K562 (cell line): ENCODE results near the gene PRR16. TPM values are rescaled to one million over a fixed set of nuclear protein-coding genes. Genes with fewer than 3 reads are reported as not detected.

Source experiments
- ATAC-seq: fragments of 200-7000 bp; cut with Tn5 transposase; 3 replicates; pipeline ENCODE4 v1.9.1; 2020; ENCODE audit warnings: moderate library complexity
- BruUV-seq: library from RNA; stranded (reverse); fragments of 400-500 nt; replicated peaks from 2 replicates; lab custom pipeline; 2021; lab: Mats Ljungman, UMichigan
- CTCF ChIA-PET: fragments of 300-600 bp; formaldehyde crosslinking; extraction: SDS; loops from one replicate; lab custom pipeline; 2021; ENCODE audit warnings: low intra/inter-chr PET ratio; lab: Yijun Ruan, JAX
- POLR2A ChIA-PET: fragments of 300-600, 350-650 bp; sonication (Branson Sonifier 250); formaldehyde crosslinking; extraction: SDS; loops from one replicate; lab custom pipeline; 2021; ENCODE audit warnings: antibody characterized with exemption, inconsistent platforms; lab: Yijun Ruan, JAX
- DNase-seq, 4 experiments: peaks; one replicate each; pipeline versions ENCODE4 v3.0.0 to v3.0.0-alpha.2; 2011 to 2018; ENCODE audit warnings: low spot score in 3 of 4, mixed read lengths in 3 of 4; ENCODE audit errors: extremely low read depth in 1 of 4
- FAIRE-seq: peaks from 2 replicates; lab custom pipeline; 2011; peaks lifted over from hg19 to GRCh38; lab: Jason Lieb, UNC
- H2AFZ ChIP-seq: 2 replicates; pipeline ENCODE4 v1.6.0; 2011; ENCODE audit warnings: low read depth, low read length, control low read depth, inconsistent platforms
- H3K27ac ChIP-seq: fragments of 200-600 bp; 3 replicates; pipeline ENCODE4 v1.8.0; 2011; ENCODE audit warnings: low read depth, mild to moderate bottlenecking, control low read depth, inconsistent platforms, low read length, moderate library complexity, mixed read lengths; ENCODE audit errors: extremely low read depth
- H3K27me3 ChIP-seq, 2 experiments: fragments of 300-600 bp in 1 of 2; 2 replicates in 1 of 2; 3 replicates in 1 of 2; pipeline versions ENCODE4 v1.6.0 to v1.8.0; 2011; ENCODE audit warnings: inconsistent platforms in 2 of 2, low read length in 2 of 2, mild to moderate bottlenecking in 1 of 2, mixed read lengths in 1 of 2, moderate library complexity in 1 of 2; ENCODE audit not compliant: control insufficient read depth in 2 of 2, insufficient read depth in 2 of 2
- H3K36me3 ChIP-seq: fragments of 300-600 bp; 3 replicates; pipeline ENCODE4 v1.8.0; 2011; ENCODE audit warnings: mild to moderate bottlenecking, low read length, inconsistent platforms; ENCODE audit not compliant: control insufficient read depth, insufficient read depth
- H3K4me1 ChIP-seq, 2 experiments: fragments of 200-600 bp in 1 of 2; replicated peaks in 1 of 2; 2 replicates in 1 of 2; 3 replicates in 1 of 2; pipeline versions ENCODE4 v1.5.1 to v1.8.0; 2011; ENCODE audit warnings: inconsistent platforms in 2 of 2, low read length in 2 of 2, mild to moderate bottlenecking in 1 of 2, mixed read lengths in 1 of 2, moderate library complexity in 1 of 2; ENCODE audit not compliant: control insufficient read depth in 2 of 2, insufficient read depth in 2 of 2
- H3K4me2 ChIP-seq: 2 replicates; pipeline ENCODE4 v1.6.1; 2011; ENCODE audit warnings: low read length, control low read depth, inconsistent platforms, mixed read lengths; ENCODE audit not compliant: insufficient read depth
- H3K4me3 ChIP-seq: fragments of 200-600 bp; sonication (generic), shearing (Covaris generic); 2 replicates; pipeline ENCODE4 v1.5.1; 2016; ENCODE audit warnings: control low read depth, inconsistent platforms
- H3K79me2 ChIP-seq: fragments of 200-600 bp; 3 replicates; pipeline ENCODE4 v1.8.0; 2011; ENCODE audit warnings: low read length, inconsistent platforms; ENCODE audit not compliant: control insufficient read depth, insufficient read depth
- H3K9ac ChIP-seq, 2 experiments: 2 replicates each; pipeline versions ENCODE4 v1.6.0 to v1.6.1; 2011; ENCODE audit warnings: low read depth in 2 of 2, low read length in 2 of 2, control low read depth in 1 of 2, inconsistent platforms in 1 of 2, mild to moderate bottlenecking in 1 of 2, mixed read lengths in 1 of 2; ENCODE audit not compliant: insufficient read depth in 1 of 2
- H3K9me1 ChIP-seq: one replicate; pipeline ENCODE4 v1.6.0; 2011; ENCODE audit warnings: inconsistent platforms, mild to moderate bottlenecking, low read length, moderate library complexity; ENCODE audit not compliant: control insufficient read depth, insufficient read depth
- H3K9me3 ChIP-seq: replicated peaks from 2 replicates; pipeline ENCODE4 v1.5.1; 2011; ENCODE audit warnings: low read depth, low read length, inconsistent platforms; ENCODE audit not compliant: control insufficient read depth, insufficient read depth
- H4K20me1 ChIP-seq: replicated peaks from 2 replicates; pipeline ENCODE4 v1.6.1; 2011; ENCODE audit warnings: low read length, inconsistent platforms, mixed read lengths; ENCODE audit not compliant: control insufficient read depth, insufficient read depth
- BHLHE40 ChIP-seq: IDR thresholded peaks from 2 replicates; pipeline ENCODE4 v1.6.1; 2011; ENCODE audit warnings: low read length, improper control_type of control experiment
- BRF2 ChIP-seq: IDR thresholded peaks from 3 replicates; pipeline ENCODE4 v1.6.1; 2011; ENCODE audit warnings: borderline replicate concordance, mild to moderate bottlenecking; ENCODE audit not compliant: insufficient read length, insufficient read depth
- CBX3 ChIP-seq, 2 experiments: IDR thresholded peaks; 1 replicate in 1 of 2; 2 replicates in 1 of 2; pipeline ENCODE4 v1.6.1; 2012; ENCODE audit warnings: inconsistent platforms in 2 of 2, low read length in 2 of 2, borderline replicate concordance in 1 of 2, control low read depth in 1 of 2
- FOXP4 ChIP-seq: sonication (generic); formaldehyde crosslinking; IDR thresholded peaks from 2 replicates; pipeline ENCODE4 v1.8.0; 2022; ENCODE audit warnings: mild to moderate bottlenecking, missing genetic modification reagents, borderline replicate concordance
- IRF1 ChIP-seq: sonication (generic); formaldehyde crosslinking; IDR thresholded peaks from 2 replicates; pipeline ENCODE4 v1.8.0; 2022; ENCODE audit warnings: missing genetic modification reagents, mild to moderate bottlenecking, borderline replicate concordance
- RBM22 ChIP-seq: fragments of 200-400 bp; formaldehyde crosslinking; IDR thresholded peaks from 2 replicates; pipeline ENCODE4 v1.6.1; 2018; ENCODE audit warnings: low read length, low read depth; ENCODE audit not compliant: poor library complexity, severe bottlenecking
- SAP30 ChIP-seq: fragments of 200-600 bp; sonication (generic); IDR thresholded peaks from 2 replicates; pipeline ENCODE4 v1.6.1; 2012; ENCODE audit warnings: borderline replicate concordance, low read depth, mild to moderate bottlenecking, moderate library complexity, low read length, control low read depth, inconsistent platforms; ENCODE audit not compliant: insufficient read depth, poor library complexity, severe bottlenecking
- SMARCB1 ChIP-seq: IDR thresholded peaks from 2 replicates; pipeline ENCODE4 v1.6.1; 2011; ENCODE audit warnings: improper control_type of control experiment, low read depth; ENCODE audit not compliant: insufficient read length
- STAG1 ChIP-seq: sonication (generic); formaldehyde crosslinking; IDR thresholded peaks from 2 replicates; pipeline ENCODE4 v1.5.0; 2020; ENCODE audit warnings: missing genetic modification reagents, borderline replicate concordance
- TFAP4 ChIP-seq: sonication (generic); formaldehyde crosslinking; IDR thresholded peaks from 2 replicates; pipeline ENCODE4 v1.8.0; 2022; ENCODE audit warnings: missing genetic modification reagents, mild to moderate bottlenecking, moderate library complexity, borderline replicate concordance
- TSC22D4 ChIP-seq: fragments of 450-650 bp; IDR thresholded peaks from 2 replicates; pipeline ENCODE4 v1.6.1; 2016; ENCODE audit warnings: missing genetic modification characterization, missing biosample characterization, control low read depth
- ZNF282 ChIP-seq: sonication (generic); formaldehyde crosslinking; IDR thresholded peaks from 2 replicates; pipeline ENCODE4 v1.8.1; 2023; ENCODE audit warnings: missing genetic modification reagents
- ZNF311 ChIP-seq: fragments of 250-450 bp; sonication (Bioruptor Pico); IDR thresholded peaks from 2 replicates; pipeline ENCODE4 v1.4.0; 2020; ENCODE audit warnings: mild to moderate bottlenecking, moderate library complexity
- WGBS: fragments of 100-300 bp; shearing (Covaris generic); methylation state at CpG from one replicate; pipeline ENCODE4 v1.1.6; 2016; ENCODE audit warnings: low coverage, mixed read lengths; ENCODE audit not compliant: insufficient coverage; ENCODE audit errors: missing lambda C conversion rate; 5-methylcytosine and 5-hydroxymethylcytosine counted together
- in situ Hi-C: fragments of 300-500 bp; cut with MboI; formaldehyde crosslinking; loops from 4 replicates; pipeline ENCODE4 v1.15.0; 2018; ENCODE audit warnings: inconsistent platforms, mixed read lengths
- intact Hi-C: fragments of 100-400 bp; cut with micrococcal nuclease; formaldehyde crosslinking; loops from 2 replicates; pipeline ENCODE4 v1.14.2; 2022
- polyA plus RNA-seq, 8 experiments: library from polyadenylated mRNA; depleted of rRNA in 4 of 8; stranded (reverse) in 5 of 8; unstranded in 3 of 8; fragments of >200 nt; fragmentation: Nextera tagmentation in 2 of 8; fragmentation: Illumina TruSeq in 1 of 8; extraction: Ambion mirVana in 2 of 8; extraction: Trizol in 1 of 8; gene quantifications; 2 replicates each; pipeline versions ENCODE4 v1.2.1 to v1.2.3, GENCODE V29; 2011 to 2014; ENCODE audit warnings: inconsistent platforms in 1 of 8, missing spikeins in 1 of 8
- total RNA-seq, 7 experiments: library from RNA; depleted of rRNA in 6 of 7; stranded (reverse); fragments of >200 nt in 6 of 7; fragmentation: Illumina TruSeq in 2 of 7; extraction: Trizol in 2 of 7; gene quantifications; 2 replicates each; pipeline versions ENCODE4 v1.2.1 to v1.2.3, GENCODE V29; 2011 to 2021; ENCODE audit warnings: low replicate concordance in 1 of 7

The PRR16 gene
- total and polyA plus RNA-seq, 9 of the 15 experiments (the other 6 are each of a cell fraction or from before 2014, with no cell fraction given): 0.61 to 10.1 (median 3.3) TPM

- FAIRE-seq: no peak
- Histone ChIP-seq H3K27me3 (no peaks in the 10 kb centered on the region), H2AFZ (no peak overlapping the region), H4K20me1 (no peaks in the 10 kb centered on the region), H3K36me3 (no peaks in the 10 kb centered on the region), H3K9ac (no peak overlapping the region), H3K9me3 (no peaks in the 10 kb centered on the region), H3K9me1 (no peaks in the 10 kb centered on the region), H3K27ac (no peak overlapping the region), H3K4me3 (no peak overlapping the region), H3K79me2 (no peaks in the 10 kb centered on the region), H3K4me2 (no peak overlapping the region), H3K4me1 (no peaks in the 10 kb centered on the region)
- no peak for DNase-seq
- ATAC-seq: no peak
- 13% methylated on average over 9 of the region's 9 CpGs for WGBS
- BruUV-seq: no TSS peak
- ChIA-PET CTCF (no interaction called here), POLR2A (no interaction called here)
- in situ Hi-C loops (no loop called here), intact Hi-C loops (no loop called here)
- TF ChIP-seq ZNF282 (no peak), IRF1 (CRISPR knock-in tag) (no peak), TFAP4 (CRISPR knock-in tag) (no peak), CBX3 (IDR thresholded peaks at IDR 0.05; ENCODE audit: borderline replicate concordance in 1 of 2, low read length in 2 of 2) (no peak), SMARCB1 (no peak), RBM22 (no peak), TSC22D4 (no peak), ZNF311 (CRISPR knock-in tag) (no peak), FOXP4 (CRISPR knock-in tag) (no peak), BHLHE40 (no peak), BRF2 (no peak), STAG1 (no peak), SAP30 (no peak)
Observed at GRCh38 chr5:120451445-120451844, 12.7 kb upstream of the PRR16 start.
